ENCODE data around the gene TYSND1.

GRCh38 chr10:70131560-70131937, 15.0 kb downstream of the TYSND1 start:
- TF ChIP-seq POLR2A (IDR thresholded peaks at IDR 0.05; ENCODE audit: extremely low read depth, insufficient read length) (no peak), CTCF (IDR thresholded peaks at IDR 0.05; ENCODE audit: low read depth, low read length) (no peak), MAX (IDR thresholded peaks at IDR 0.05; ENCODE audit: low read depth, low read length) (no peak)
